NCI-H345 treated with DMSO at 0.1 percent for 48 hours (cell line): Measurements from ENCODE around the gene NFKB1.
"Not testable (repeated sequence)": the region's sequence is repeated elsewhere in the genome, so short reads cannot be mapped to it uniquely, and the experiment has no call there.

ENCODE experiments used
- DNase-seq: peaks from one replicate; lab custom pipeline; 2025; ENCODE audit not compliant: unreplicated experiment; lab: John Stamatoyannopoulos, UW

NFKB1 gene

DNA sequence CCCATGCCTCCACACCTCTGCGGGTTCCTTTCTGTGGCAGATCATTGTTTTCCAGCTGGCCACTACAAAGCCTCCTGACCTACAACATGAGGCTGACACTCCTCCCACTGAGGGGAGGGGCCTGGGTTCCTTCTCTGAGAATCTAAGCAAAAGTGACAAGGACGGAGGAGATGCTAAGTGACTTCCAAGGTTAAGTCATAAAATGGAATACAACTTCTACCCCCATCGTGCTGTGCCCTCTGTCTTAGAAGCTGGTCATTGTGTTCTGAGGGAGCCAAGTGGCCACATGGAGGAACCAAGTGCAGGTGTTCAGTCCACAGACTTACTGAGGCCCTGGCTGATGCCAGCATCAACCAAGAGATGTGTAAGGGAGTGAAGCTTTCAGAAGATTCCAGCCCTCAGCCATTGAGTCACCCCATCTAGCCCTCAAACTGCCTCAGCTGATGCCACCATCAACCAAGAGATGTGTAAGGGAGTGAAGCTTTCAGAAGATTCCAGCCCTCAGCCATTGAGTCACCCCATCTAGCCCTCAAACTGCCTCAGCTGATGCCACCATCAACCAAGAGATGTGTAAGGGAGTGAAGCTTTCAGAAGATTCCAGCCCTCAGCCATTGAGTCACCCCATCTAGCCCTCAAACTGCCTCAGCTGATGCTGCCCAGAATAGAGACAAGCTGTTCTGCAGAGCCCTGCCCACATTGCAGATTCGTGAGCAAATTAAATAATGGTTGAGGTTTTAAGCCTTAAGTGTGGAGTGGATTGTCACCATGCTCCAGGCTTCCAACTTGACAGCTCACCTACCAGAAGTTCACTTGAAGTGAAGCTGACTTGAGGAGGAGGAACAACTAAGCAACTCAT, 118.8 kb downstream of the NFKB1 start:
- not testable (repeated sequence) for DNase-seq

DNA sequence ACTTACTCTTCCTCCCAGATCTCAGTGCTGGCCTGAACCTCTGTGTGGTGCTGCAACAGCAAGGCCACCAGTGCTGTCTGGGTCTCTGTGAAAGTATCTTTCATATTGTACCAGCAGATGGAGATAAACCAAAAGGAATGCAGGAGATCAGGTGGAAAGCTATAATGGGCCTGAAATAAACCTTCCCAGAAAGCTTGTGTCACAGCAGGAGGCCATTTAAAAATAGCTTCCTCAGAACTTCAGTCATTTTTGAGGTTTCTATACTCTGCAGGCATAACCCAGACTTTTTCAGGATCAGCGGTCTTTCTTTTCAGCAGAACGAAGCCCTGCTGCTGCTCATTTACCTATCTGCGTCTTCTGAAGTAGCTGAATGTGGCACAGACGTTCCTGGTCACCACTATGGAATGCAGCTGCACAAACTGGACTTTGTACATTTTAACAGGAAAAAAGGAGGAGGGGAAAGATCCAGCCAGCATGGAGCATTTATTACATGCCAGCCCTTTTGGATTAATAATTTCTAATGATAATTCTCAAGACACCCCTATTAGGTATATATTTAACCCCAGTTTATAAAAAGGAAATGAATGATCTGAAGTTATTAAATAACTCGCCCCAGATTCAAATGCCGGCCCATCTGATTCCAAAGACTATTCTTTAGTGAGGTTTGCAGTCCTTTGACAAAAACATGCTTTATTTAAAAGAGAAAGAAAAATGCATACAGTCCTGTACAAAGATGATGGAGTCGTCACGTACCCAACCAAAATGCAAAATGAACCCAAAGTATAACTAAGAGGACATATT, 119.7 kb downstream of the NFKB1 start:
- peak; percentile 3 for DNase-seq

DNA sequence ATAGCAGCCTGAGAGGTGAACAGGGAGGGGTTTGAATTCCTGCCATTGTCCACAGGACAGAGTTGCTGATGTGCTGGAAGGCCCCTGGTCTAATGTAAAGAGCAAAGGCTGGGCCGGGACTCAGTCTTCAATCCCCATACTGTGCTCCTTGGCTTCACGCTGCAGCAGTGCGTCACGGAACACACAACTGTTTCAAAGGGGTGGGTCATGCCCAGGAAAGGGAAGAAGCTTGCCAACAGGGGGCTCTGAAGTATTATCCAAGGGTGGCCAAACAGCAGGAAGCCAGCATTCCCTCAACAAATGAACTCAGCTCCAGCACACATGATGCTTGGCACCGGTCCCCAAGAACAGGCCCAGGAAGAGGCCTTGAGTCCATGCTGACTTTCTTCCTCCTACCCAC, 122.5 kb downstream of the NFKB1 start:
- no peak for DNase-seq

DNA sequence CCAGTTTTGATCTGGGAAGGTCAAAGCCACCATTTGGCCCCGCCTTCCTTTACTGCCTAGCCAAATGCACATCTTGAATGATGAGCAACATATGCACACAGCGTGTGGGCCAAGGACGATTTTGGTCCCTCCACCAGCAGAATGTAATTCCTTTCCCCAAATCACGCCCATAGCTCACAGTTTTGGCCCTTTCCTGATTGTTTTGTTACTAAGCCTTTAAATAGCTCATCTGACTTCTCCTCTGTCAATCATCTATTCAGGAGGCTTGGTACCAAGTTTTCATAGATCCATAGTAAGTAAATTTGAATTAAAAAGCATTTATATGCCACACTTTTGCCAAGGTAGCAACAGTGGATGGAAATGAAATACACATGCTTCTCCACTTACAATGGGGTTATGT, 123.3 kb downstream of the NFKB1 start:
- no peak for DNase-seq

DNA sequence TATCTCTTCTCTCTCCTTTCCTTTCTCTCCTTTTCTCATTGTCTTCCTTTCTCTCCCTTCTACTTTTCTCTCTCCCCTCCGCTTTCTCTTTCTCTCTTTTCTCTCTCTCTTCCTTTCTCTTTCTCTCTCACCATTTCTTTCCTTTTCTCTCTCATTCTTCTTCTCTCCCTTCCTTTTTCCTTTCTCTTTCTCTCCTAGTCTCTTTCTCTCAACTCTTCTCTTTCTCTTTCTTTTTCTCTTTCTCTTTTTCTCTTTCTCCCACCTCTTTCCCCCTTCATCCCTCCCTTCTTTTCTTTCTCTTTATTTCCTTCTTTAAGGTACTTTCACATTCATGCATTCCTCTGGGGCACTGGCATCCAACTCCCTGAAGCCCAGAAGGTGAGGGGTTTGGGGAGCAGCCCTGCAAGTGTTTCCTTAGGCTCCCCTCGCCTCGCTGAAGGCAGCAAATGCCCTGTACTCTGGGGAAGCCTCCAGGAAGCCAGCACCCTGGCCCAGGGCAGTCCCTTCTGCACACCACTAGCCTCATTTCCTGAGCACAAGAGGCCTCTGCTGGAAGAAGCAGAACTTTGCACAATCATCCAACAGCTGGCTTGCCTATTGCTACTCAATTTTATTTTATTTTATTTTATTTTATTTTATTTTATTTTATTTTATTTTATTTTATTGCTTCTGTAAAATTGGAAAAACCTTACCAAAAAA, 124.2 kb downstream of the NFKB1 start:
- no peak for DNase-seq

DNA sequence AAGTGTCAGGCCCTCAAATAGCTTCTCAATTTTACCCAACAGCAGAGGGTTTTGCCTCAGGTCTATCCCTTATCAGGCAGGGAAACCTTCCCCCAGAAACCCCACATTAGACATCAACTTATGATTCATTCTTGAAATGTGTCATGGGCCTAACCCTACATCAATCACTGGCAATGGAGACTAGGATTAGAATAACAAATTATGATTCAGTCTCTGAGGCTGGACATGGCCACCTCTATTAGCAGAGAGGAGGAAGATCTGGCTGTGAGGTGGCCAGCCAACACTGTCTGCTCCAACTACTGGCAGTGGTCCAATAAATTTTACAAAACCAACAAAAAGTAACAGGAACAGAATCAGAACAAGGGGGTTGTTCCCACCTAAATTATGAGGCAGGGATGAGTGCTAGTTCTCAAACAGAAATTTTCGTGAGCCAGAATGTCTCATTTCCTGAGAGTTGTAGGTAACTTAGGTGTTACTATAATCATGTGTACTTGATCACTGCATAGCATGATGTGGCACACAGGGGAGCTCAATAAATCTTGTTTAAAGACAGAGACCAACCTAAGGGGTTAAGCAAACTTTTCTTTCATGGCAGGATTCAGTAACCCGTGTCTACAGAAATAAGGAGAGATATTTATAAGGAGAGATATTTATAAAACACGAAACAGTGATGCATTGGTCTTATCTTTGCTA, 126.8 kb downstream of the NFKB1 start:
- no peak for DNase-seq

DNA sequence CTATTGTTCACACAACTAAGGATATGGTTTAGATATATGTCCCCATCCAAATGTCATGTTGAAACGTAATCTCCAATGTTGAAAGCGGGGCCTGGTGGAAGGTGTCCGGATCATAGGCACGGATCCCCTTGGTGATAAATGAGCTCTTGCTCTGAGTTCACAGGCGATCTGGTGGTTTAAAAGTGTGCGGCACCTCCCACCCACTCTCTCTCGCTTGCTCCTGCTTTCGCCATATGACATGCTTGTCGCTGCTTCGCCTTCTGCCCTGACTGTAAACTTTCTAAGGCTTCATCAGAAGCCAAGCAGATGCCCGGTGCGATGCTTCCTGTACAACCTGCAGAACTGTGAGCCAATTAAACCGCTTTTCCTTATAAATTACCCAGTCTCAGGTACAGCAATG, 128.5 kb downstream of the NFKB1 start:
- DNase-seq = no peak

DNA sequence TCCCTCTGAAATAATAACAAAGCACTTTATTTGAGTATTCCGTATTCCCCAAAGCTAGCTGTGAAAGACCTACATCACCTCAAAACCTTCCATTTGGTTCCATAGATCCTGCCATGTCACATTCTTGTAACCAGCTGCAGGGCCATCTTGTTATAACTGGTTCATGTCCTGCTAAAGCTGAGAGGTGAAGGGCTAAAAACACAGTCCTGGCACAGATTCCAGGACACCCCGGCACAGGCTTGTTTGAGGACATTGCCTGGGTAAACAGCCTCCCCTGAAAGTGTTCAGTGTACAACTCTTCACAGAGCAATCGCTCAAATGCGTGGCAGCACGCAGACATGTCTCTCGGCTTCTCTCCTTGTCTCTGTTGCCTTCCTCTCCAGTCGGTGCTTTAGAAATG, 130.5 kb downstream of the NFKB1 start:
- no peak for DNase-seq

DNA sequence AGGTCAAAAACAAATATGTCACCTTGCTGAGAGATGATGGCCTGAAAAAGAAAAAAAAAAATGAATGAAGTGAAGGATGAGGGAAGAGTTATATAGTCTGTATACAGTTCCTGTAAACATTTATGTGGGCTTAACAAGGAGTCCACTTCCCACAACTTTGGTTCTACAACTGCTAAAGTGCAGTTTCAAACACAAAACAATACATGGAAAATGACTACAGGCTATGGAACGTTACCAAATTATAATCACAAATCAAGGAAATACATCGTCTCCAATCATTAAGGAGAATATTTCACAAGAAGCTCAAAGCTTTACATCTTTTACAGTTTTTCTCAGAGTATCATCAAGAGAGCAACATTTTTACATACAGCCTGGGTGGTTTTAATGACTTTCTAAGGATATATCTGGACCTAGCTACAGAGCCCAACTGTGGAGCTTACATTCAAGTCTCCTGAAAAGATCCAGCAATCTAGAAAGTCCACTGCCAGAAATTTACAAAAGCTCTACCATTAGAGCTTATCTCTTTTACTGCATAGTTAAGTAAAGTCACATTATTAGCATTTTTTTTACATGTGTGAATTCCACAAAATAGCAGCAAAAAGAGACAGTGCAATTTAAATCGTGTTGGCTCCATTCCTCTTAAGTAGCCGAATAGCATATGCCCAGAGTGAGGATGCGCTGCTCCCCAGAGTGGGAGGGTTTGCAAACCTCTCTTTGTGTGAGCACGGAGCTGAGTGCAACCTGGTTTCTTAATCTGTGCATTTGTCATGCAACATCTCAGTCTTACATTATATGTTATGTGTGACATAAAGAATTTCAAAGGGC, 131.3 kb downstream of the NFKB1 start:
- DNase-seq = no peak

DNA sequence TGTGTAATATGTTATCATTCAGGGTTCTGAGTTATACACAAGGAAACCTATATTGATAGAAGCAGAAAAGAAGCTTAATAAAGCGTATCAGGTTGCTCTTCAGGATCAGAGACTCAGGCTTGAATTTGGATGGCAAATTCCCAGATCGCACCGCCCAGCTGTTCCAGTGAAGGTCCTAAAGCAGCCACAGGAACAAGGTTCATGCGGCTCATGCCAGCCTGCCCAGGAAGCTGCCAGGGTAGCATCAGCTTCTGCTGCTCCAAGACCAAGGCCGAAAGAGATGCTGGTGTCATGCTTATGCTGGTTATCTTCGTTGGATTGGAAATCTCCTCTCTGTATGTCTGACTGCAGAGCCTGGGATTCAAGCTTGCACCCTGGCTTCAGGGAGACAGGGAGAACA, 131.9 kb downstream of the NFKB1 start:
- no peak for DNase-seq

DNA sequence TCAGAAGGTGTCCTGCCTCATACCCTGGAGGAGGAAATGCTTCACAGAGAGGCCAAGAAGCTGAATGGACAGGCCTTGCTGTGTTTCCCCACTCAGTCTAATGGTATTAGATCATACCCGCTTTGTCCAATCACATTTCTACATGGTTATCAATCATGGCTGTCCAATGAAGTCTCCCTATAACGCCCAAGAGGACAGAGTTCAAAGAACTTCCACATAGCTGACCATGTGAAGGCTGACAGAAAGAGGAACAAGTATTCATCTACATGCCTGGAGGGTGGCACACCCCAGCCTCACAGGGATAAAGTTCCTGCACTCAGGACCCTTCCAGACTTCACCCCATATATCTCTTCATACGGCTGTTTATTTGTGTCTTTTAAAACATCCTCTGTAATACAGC, 136.2 kb downstream of the NFKB1 start:
- DNase-seq = no peak

DNA sequence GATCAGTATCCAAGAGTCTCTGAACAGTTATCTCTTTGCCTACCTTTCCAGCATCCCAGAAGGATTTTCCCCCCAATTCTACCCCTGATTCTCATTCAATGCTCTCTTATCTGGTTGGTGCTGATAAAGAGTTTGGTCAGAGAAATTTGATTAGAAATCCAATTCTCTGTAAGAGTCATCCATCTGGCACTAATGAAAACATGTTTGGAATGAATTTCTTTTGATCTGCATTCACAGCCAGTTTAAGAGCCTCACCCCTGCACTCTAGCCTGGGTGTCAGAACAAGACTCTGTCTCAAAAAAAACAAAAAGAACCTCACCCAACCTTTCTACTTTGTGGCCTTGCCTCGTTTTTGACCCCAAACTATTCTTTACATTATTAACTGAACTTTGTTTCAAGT, 137.5 kb downstream of the NFKB1 start:
- no peak for DNase-seq

DNA sequence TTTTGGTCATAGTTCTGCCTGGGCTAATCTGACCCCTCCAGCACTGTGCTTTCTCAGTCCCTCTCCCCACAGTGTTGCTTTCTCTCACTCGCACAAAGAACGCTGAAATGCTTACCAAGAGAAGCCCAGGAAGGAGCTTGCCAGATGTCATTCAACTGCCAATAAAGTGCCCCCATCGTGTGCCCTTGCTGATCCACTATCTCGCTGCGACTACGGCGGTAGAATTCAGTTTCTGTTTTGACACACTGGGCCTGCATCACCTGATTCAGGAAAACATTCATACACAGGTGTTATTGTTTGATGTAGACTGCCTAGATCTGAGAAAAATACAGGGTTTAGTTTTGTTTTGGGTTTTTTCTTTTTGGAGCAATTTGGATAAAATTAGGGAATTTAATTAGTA, 138.4 kb downstream of the NFKB1 start:
- DNase-seq = no peak

DNA sequence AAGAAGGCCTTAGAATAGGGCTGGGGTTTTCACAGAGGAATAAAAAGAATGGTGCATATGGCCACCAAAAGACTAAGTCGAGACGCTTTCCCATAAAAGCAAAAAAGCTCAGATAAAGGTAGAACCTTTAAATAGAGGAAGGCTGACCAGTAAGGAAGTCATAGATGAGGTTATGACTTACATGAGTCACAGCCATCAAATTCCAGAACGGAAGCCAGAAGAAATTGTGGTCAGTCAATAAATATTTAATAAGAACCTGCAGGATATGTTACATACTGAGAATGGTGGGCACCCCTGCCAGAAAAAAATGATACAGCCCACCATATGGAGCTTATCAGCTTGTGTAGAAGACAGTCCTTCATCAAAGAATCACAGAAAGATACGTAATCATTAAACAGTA, 139.5 kb downstream of the NFKB1 start:
- no peak for DNase-seq

DNA sequence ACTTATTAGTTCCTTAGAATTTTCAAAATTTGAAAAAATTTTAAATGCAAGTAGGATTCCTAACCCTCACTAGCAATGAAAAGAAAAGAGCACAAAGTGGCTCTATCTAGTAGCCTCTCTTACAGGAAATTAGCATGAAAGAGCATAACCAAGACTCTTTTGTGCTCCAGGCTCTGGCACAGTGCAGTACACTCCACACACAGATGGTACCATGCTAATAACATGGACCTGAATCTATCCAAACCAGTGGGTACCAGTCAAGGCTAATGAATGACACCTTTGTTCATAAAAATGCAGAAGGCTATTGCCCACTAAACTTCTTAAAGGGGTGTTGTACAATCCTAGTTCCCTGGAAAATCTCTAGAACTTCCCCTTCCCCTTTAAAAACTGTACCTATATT, 140.6 kb downstream of the NFKB1 start:
- no peak for DNase-seq

DNA sequence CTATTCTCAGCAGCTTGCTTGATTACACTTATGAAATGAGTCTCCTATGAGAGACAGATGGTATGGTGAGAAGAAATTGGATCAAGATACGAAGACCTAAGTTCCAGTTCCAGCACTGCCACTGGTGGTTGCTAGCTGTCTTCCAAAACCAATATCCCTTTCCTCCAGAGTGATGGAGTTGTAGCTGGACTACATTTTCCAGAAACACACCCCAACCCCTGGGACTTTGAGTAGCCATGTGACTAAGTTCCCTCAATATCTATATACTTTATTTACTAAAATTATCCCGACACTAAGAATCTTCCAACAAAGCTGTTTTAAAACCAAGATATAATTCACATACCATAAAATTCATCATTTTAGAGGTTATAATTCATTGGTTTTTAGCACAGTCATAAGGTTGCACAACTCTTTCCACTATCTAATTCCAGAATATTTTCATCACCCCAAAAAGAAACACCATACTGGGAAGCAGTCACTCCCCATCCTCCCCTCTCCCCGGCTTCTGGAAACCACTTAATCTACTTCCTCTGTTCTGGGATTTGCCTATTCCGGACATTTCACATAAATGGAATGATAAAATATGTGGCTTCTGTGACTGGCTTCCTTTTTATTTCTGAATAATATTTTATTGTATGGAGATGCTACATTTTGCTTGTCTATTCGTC, 141.6 kb downstream of the NFKB1 start:
- no peak for DNase-seq

DNA sequence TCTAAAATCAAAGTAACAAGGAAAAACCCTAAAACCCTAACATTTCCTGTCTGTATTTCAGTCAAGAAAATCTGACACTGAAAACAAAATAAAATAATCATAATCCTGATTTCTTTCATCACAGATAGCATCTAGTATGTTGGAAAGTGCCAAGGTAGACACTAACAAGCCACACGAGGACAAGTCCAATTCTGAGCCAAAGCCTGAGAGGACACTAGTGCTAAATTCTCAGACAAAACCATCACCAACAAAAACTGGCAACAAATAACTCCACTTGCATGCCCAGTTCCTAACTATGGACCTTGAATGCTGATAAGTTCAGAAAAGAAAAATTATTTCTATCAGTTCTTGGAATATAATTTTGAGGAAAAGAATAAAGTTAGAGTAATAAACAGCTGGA, 146.0 kb downstream of the NFKB1 start:
- DNase-seq = no peak

DNA sequence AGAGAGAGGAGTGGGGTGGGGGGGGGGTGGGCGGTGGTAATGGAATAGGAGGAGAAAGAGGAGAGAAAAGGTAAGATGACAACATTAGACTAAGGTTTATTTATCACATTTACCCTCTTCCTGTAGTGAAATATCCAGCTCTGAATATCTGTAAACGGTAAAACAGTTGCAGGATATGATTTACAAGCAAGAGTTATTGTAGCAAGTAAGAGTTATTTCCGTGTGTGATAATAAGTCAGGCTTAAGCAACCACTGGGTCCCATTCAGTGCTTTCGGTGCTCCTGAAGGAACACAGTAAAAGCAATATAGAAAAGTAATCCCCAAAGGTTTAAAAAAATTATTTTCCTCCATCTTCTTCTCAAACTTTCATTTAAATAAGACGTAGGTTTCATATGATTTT, 156.0 kb downstream of the NFKB1 start:
- no peak for DNase-seq

DNA sequence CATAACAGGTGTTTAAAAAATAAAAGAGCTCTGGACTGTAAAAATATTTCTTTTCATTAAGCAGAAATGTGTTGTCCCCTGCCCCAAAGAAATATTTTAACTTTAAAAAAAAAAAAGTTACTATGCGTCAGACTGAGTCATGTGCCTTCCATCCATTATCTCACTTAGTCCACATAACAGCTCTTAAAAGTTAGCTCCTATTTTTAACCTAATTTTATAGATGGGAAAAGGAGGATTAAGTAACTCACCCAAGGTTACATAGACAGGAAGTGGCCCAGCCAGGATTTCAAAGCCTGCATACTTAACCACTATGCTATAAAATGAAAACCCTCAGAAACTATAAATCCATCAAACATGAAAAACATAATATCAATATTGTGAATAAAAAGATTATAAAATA, 161.9 kb downstream of the NFKB1 start:
- DNase-seq = no peak

DNA sequence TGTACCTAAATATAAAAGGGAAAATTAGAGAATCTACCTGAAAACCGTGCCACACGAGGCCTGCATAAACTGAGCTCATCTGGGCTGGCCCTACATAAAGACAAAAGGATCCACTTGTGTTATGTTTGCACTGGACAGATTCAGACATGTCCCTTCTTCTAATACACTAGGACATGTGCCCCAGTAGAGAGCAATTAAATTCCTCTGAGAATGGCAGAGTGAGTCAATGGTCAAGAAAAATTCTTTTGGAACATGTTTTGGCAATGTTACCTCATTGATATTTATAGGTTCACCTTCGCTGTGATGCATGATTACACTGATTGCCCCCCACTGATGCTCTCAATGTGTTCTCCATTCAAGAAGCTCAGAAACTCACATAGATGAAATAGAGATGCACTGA, 164.4 kb downstream of the NFKB1 start:
- no peak for DNase-seq
